HepG2 (cell line): Measurements from ENCODE around the gene MAVS. TPM values are rescaled to one million over a fixed set of nuclear protein-coding genes. Genes with fewer than 3 reads are reported as not detected.
A peak's percentile ranks its signal among the peaks of the same experiment; 100 is the strongest.

Source experiments
- AKNA ChIP-seq: sonication (generic); formaldehyde crosslinking; IDR thresholded peaks from 2 replicates; pipeline ENCODE4 v1.4.0; 2020; ENCODE audit warnings: missing genetic modification reagents, borderline replicate concordance
- ARID2 ChIP-seq: sonication (generic); formaldehyde crosslinking; IDR thresholded peaks from 2 replicates; pipeline ENCODE4 v1.8.1; 2022; ENCODE audit warnings: mild to moderate bottlenecking, missing genetic modification reagents, borderline replicate concordance
- KDM2A ChIP-seq: sonication (generic); formaldehyde crosslinking; IDR thresholded peaks from 2 replicates; pipeline ENCODE4 v1.4.0; 2020; ENCODE audit warnings: low read depth, missing genetic modification reagents, borderline replicate concordance
- RBAK ChIP-seq: sonication (generic); formaldehyde crosslinking; IDR thresholded peaks from 2 replicates; pipeline ENCODE4 v1.5.1; 2020; ENCODE audit warnings: mild to moderate bottlenecking, missing genetic modification reagents
- TSC22D2 ChIP-seq: sonication (generic); formaldehyde crosslinking; IDR thresholded peaks from 2 replicates; pipeline ENCODE4 v1.5.1; 2020; ENCODE audit warnings: missing genetic modification reagents, mild to moderate bottlenecking, borderline replicate concordance
- ZHX1 ChIP-seq: sonication (generic); formaldehyde crosslinking; IDR thresholded peaks from 2 replicates; pipeline ENCODE4 v1.8.1; 2022; ENCODE audit warnings: low read depth, mild to moderate bottlenecking, missing genetic modification reagents
- ZNF362 ChIP-seq: sonication (generic); formaldehyde crosslinking; IDR thresholded peaks from 2 replicates; pipeline ENCODE4 v1.4.0; 2020; ENCODE audit warnings: missing genetic modification reagents, mild to moderate bottlenecking, borderline replicate concordance
- ZNF432 ChIP-seq: sonication (generic); formaldehyde crosslinking; IDR thresholded peaks from 2 replicates; pipeline ENCODE4 v1.5.0; 2020; ENCODE audit warnings: missing genetic modification reagents, mild to moderate bottlenecking, borderline replicate concordance
- ZNF44 ChIP-seq: sonication (generic); formaldehyde crosslinking; IDR thresholded peaks from 2 replicates; pipeline ENCODE4 v1.5.1; 2020; ENCODE audit warnings: mild to moderate bottlenecking, missing genetic modification reagents
- ZNF609 ChIP-seq: sonication (generic); formaldehyde crosslinking; IDR thresholded peaks from 2 replicates; pipeline ENCODE4 v1.4.0; 2020; ENCODE audit warnings: mild to moderate bottlenecking, missing genetic modification reagents, borderline replicate concordance
- ZNF672 ChIP-seq: sonication (generic); formaldehyde crosslinking; IDR thresholded peaks from 2 replicates; pipeline ENCODE4 v1.8.1; 2022; ENCODE audit warnings: missing genetic modification reagents
- ZNF784 ChIP-seq: sonication (generic); formaldehyde crosslinking; IDR thresholded peaks from 2 replicates; pipeline ENCODE4 v1.5.1; 2020; ENCODE audit warnings: missing genetic modification reagents, mild to moderate bottlenecking, borderline replicate concordance
- polyA plus RNA-seq, 8 experiments: library from polyadenylated mRNA; depleted of rRNA in 3 of 8; stranded (reverse) in 7 of 8; unstranded in 1 of 8; fragments of >200 nt; fragmentation: Illumina TruSeq in 4 of 8; extraction: Trizol in 4 of 8; gene quantifications; 2 replicates each; pipeline versions ENCODE4 v1.2.1 to v1.2.3, GENCODE V29; 2011 to 2016; ENCODE audit warnings: low read depth in 4 of 8, missing spikeins in 1 of 8, mixed read lengths in 1 of 8; ENCODE audit not compliant: insufficient read depth in 1 of 8
- total RNA-seq, 5 experiments: library from RNA; depleted of rRNA; stranded (reverse); fragments of >200 nt; fragmentation: Illumina TruSeq; extraction: Trizol; gene quantifications; 2 replicates each; pipeline ENCODE4 v1.2.3, GENCODE V29; 2016; ENCODE audit warnings: low read depth in 1 of 5

MAVS gene
- total and polyA plus RNA-seq, 2 of the 13 experiments (the other 11 are each of a cell fraction or from before 2014, with no cell fraction given): 27.3 to 36.6 TPM

GRCh38 chr20:3797226-3797545 is 49.4 kb upstream of the MAVS start (continued):
- TF ChIP-seq AKNA (CRISPR knock-in tag) (no peak), ZNF362 (CRISPR knock-in tag) (no peak), ZNF432 (CRISPR knock-in tag) (no peak), ARID2 (CRISPR knock-in tag) (peak; percentile 45; the same call in 1 of the 2 replicates), KDM2A (CRISPR knock-in tag) (no peak), ZNF609 (CRISPR knock-in tag) (0 out of 2 replicates have a peak, but pooled peaks have one; percentile 9), TSC22D2 (CRISPR knock-in tag) (no peak), ZHX1 (CRISPR knock-in tag) (no peak), ZNF44 (peak; percentile 58; the same call in 1 of the 2 replicates), ZNF784 (no peak; the same call in 1 of the 2 replicates), ZNF672 (CRISPR knock-in tag) (no peak), RBAK (no peak)
